Colon (tissue), 2 donors: Measurements from ENCODE around the gene KRT73.

Source experiments
- FAIRE-seq: peaks from 2 replicates; lab custom pipeline; 2012; peaks lifted over from hg19 to GRCh38; lab: Jason Lieb, UNC
- donor health status: control.
- donor health status: control.

The KRT73 gene

GRCh38 chr12:52618866-52619265 lies 507 bp upstream of the KRT73 start:
- no peak for FAIRE-seq

- no peak for FAIRE-seq
Observed at GRCh38 chr12:52617403-52617785, 965 bp downstream of the KRT73 start.

GRCh38 chr12:52616680-52617402 lies 1.5 kb downstream of the KRT73 start:
- FAIRE-seq = no peak

- no peak for FAIRE-seq
Observed at GRCh38 chr12:52615912-52616311, 2.4 kb downstream of the KRT73 start.

- FAIRE-seq = no peak
Observed at GRCh38 chr12:52615208-52615868, 3.0 kb downstream of the KRT73 start.

GRCh38 chr12:52614381-52615207 lies 3.8 kb downstream of the KRT73 start:
- no peak for FAIRE-seq

- FAIRE-seq = no peak
Observed at GRCh38 chr12:52613384-52614030, 4.9 kb downstream of the KRT73 start.

- FAIRE-seq = no peak
Observed at GRCh38 chr12:52612431-52613383, 5.7 kb downstream of the KRT73 start.

- FAIRE-seq = no peak
Observed at GRCh38 chr12:52611080-52611468, 7.3 kb downstream of the KRT73 start.

- no peak for FAIRE-seq
Observed at GRCh38 chr12:52608826-52609630, 9.3 kb downstream of the KRT73 start.

- no peak for FAIRE-seq
Observed at GRCh38 chr12:52608161-52608560, 10.2 kb downstream of the KRT73 start.

GRCh38 chr12:52607314-52607713 lies 11.0 kb downstream of the KRT73 start:
- no peak for FAIRE-seq

- no peak for FAIRE-seq
Observed at GRCh38 chr12:52606581-52607218, 11.7 kb downstream of the KRT73 start.

- no peak for FAIRE-seq
Observed at GRCh38 chr12:52606096-52606495, 12.3 kb downstream of the KRT73 start.

- FAIRE-seq = no peak
Observed at GRCh38 chr12:52605542-52605941, 12.8 kb downstream of the KRT73 start.

GRCh38 chr12:52604859-52605258 lies 13.5 kb downstream of the KRT73 start:
- FAIRE-seq = no peak

GRCh38 chr12:52603314-52603713 lies 15.0 kb downstream of the KRT73 start:
- no peak for FAIRE-seq

- FAIRE-seq = no peak
Observed at GRCh38 chr12:52602552-52602951, 15.8 kb downstream of the KRT73 start.

- no peak for FAIRE-seq
Observed at GRCh38 chr12:52601671-52602070, 16.7 kb downstream of the KRT73 start.

- FAIRE-seq = no peak
Observed at GRCh38 chr12:52600941-52601481, 17.3 kb downstream of the KRT73 start, which contains the start of gene KRT72. Gene KRT72, minus strand, starts transcription at chr12:52601463. Its CDS starts 11 bp downstream, at chr12:52601452.
